ENCODE measurements around the gene MICALL2.

DNA sequence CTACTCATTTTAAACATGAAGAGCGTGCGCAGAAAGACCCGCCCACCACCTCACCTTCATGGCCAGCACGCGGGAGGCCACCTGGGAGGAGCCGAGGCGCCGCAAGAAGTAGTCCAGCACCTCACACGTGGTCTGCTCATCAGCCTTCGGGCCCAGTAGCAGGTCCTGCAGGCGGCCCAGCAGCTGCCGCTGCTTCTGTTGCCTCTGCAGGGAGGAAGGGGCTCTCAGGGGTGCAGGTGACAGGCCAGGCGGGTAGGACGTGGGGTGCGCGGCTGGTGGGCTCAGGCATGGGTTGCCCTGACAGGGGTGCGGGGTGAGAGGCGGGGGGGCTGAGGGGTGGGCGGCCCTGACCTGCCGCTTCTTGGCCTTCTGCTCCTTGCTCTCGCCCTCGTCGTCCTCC lies 27.3 kb upstream of the MICALL2 start:
- TF ChIP-seq, protein P1, sequence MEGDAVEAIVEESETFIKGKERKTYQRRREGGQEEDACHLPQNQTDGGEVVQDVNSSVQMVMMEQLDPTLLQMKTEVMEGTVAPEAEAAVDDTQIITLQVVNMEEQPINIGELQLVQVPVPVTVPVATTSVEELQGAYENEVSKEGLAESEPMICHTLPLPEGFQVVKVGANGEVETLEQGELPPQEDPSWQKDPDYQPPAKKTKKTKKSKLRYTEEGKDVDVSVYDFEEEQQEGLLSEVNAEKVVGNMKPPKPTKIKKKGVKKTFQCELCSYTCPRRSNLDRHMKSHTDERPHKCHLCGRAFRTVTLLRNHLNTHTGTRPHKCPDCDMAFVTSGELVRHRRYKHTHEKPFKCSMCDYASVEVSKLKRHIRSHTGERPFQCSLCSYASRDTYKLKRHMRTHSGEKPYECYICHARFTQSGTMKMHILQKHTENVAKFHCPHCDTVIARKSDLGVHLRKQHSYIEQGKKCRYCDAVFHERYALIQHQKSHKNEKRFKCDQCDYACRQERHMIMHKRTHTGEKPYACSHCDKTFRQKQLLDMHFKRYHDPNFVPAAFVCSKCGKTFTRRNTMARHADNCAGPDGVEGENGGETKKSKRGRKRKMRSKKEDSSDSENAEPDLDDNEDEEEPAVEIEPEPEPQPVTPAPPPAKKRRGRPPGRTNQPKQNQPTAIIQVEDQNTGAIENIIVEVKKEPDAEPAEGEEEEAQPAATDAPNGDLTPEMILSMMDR (IDR thresholded peaks at IDR 0.05): no peak
- TF ChIP-seq POLR2A (IDR thresholded peaks at IDR 0.05): no peak

Measured in uterus (tissue), 2 donors.